Measurements from ENCODE around the gene RASGEF1C.

The RASGEF1C gene

GRCh38 chr5:180081481-180081880 lies 127.5 kb downstream of the RASGEF1C start:
- no peak for DNase-seq (ENCODE audit: low read depth)

DNA sequence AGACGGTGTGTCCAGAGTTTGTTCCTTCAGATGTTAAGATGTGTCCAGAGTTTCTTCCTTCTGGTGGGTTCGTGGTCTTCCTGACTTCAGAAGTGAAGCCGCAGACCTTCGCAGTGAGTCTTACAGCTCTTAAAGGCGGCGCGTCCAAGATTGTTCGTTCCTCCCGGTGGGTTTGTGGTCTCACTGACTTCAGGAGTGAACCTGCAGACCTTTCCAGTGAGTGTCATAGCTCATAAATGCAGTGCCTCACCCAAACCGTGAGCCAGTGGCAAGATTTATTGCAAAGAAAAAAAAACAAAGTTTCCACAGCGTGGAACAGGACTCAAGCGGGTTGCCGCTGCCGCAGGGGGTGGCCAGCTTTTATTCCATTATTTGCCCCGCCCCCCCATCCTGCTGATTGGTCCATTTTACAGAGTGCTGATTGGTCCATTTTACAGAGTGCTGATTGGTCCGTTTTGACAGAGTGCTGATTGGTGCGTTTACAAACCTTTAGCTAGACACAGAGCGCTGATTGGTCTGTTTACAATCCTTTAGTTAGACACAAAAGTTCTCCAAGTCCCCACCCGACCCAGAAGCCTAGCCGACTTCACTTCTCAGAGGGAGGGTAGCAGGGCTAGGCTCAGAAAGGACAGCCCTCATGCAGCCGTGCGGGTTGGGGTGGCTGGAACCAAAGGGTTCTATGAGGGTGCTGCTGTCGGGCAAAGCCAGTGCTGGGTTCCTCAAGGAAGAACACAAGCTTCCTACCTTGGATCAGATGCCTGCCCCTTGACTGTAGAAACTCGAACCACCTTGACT lies 128.3 kb downstream of the RASGEF1C start:
- DNase-seq (ENCODE audit: low read depth) = no peak

DNA sequence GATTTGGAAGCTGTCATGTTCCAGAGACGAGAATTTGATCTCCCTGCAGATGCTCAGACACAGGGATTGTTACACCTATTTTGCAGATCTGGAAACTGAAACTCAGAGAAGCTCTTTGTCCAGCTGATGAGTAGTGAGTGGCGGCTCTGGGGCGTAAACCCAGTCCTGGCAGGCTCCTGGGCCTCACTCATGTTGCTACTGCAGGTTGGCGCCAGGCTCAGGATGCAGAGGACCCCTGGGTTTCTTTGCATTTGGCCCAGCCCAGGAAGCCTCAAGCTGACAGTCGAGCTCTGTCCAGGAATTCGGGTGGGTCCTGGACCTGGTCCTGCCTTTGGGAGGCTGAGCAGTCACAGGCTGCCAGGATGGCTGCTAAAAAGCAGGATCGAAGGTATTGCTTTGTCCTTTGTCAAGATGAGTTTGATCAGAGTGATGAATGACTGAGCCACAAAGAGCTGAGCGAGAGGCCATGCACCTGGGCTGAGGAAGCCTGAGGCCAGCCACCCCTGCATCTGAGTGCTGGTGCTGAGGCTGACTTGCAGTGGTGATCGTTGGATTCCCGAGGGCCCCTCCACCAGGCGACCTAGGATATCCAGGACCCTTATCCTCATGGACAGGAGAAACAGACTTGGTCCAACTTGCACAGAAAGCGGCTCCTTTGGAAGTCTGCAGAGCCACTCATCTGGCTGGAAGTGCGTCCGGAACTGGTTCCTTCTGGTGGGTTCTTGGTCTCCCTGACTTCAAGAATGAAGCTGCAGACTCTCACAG lies 129.1 kb downstream of the RASGEF1C start:
- DNase-seq (ENCODE audit: low read depth) = no peak

- no peak for DNase-seq (ENCODE audit: low read depth)
Measured at GRCh38 chr5:180078348-180078747, 130.7 kb downstream of the RASGEF1C start.

DNA sequence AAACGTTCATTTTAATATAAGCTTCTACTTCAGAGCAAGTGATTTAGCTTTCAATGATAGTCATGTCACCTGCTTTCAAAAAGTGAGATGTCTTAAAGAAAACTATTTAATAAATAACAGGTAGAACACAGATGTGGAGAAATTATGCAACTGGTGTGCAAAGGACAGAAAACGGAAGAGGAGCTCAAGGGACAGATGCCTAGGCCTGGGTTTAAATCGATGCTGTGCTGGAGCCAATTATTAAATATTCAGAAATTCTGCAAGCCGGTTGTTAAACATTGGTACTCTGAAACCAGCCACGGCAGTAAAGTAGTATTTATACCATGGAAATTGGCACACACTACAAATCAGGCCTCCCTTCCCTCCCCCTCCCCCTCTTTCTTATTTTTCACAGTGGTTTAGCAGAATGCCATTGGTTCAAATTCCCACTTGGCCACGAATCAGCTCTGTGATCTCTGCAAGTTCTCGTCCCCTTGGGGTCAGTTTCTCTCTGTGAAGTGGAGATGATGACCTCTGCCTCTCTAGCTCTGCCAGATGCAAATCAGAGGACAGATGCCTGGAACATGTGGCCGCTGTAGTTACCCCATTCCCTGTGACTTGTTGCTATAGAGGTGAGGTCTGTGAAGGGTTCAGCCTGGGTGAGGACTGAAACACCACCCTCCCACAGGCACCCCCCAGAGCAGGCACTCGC lies 131.3 kb downstream of the RASGEF1C start:
- no peak for DNase-seq (ENCODE audit: low read depth)

- no peak for DNase-seq (ENCODE audit: low read depth)
Measured at GRCh38 chr5:180075703-180076102, 133.3 kb downstream of the RASGEF1C start.

- DNase-seq (ENCODE audit: low read depth) = no peak
Measured at GRCh38 chr5:180074462-180074861, 134.5 kb downstream of the RASGEF1C start.

DNA sequence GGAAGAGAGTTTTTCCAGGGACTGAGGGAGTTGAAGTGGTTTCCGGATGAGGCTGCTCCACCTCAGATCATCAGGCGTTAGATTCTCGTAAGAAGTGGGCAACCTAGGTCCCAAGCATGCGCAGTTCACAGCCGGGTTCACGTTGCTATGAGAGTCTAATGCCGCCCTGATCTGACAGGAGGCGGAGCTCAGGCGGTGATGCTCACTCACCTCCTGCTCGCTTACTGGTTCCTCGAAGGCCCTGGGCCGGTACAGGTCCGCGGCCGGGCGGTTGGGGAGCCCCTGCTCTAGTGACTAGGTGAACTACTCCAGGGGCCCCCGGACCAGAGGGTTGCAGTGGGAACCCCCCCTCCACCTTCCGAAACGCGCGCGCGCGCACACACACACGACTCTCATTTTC lies 136.5 kb downstream of the RASGEF1C start:
- DNase-seq (ENCODE audit: low read depth) = no peak

DNA sequence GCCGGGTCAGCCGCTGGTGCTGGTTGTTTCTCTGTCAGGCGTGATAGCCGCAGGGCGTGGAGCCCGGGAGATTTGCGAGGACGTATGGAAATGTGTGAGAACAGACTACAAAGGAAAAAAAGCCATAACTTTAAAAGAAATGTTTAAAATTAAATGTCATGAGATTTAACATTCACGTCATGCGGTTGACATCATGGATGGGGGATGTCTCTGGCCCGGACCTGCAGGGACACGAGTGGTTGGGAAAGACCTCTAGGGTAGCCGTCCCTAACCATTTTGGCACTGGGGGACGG lies 136.8 kb downstream of the RASGEF1C start:
- DNase-seq (ENCODE audit: low read depth) = no peak

- DNase-seq (ENCODE audit: low read depth) = peak; percentile 52
Measured at GRCh38 chr5:180071531-180072255, 137.3 kb downstream of the RASGEF1C start, which contains the start of gene RNF130. TSS of gene RNF130 (minus strand) at chr5:180071759. CDS start at chr5:180071702, 57 bp downstream.

- no peak for DNase-seq (ENCODE audit: low read depth)
Measured at GRCh38 chr5:180070756-180071530, 138.1 kb downstream of the RASGEF1C start.

DNA sequence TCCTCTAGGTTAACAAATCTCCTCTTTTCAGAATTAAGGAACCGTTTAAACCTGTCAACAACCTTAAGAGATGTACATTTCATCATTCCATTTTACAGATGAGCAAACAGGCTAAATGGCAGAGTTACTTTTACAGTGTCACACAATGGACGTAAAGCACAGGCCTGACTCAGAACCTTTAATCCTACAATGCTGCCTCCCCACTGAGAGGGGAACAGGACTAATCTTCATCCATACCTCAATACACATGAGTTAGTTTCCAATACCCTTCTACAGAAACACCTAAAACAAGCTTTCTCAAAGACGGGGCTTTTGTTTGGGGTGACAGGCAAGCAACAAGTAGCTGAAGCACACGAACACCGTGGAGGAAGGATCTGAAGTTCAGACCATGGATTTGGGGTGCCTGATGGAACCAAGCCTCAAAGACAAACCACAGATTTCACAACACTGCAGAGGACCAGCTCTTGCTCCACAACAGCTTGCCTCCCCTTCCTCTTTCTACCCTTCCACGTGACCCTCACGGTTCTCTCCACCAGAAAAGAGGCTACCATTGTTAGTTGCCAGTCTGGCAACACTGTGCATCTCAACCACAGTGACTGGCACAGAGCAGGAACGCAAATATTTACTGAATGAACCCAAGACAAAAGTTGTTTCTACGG lies 139.3 kb downstream of the RASGEF1C start:
- DNase-seq (ENCODE audit: low read depth) = no peak

DNA sequence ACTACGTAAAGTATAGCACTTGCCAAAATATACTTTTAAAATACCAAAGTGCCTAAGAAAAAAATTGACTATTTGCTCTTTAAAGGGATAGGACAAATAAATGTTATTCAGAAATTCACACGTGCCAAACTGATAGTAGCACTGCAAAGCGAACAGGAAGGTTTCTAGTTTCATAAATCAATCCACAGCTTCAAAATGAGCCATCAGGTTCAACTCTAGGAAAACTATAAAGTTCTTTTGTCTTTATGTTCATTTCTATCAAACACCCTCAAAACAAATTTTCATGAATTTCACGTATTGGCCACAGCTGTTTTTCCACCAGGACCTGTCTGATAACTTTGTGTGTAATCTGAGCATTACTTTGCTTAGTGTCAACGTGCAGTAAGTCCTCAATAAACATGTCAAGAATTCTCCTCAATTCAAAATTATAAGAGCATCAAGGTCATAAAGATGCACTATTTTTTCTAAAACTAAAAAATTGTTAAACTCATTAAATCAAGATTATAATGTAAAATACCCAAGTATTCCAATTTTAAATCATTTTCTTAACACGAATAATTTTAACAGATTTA lies 140.4 kb downstream of the RASGEF1C start:
- no peak for DNase-seq (ENCODE audit: low read depth)

DNA sequence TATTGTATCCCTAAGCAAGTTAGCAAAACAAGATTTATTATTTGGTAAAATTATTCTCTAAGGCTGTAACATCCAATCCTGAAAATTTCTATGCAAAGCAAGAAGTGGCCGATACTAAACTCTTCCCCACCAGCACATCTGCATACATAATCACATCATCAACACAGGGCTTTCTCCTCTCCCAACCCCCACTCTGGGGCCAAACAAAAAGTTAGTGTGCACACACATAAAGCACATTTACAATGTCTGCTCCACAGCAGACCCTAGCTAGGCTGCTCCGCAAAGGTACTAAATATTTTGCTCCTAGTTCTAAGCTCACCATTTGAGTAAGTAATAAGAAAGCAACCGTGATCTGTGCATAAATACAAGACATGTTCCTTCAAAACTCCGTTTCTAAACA lies 141.0 kb downstream of the RASGEF1C start:
- DNase-seq (ENCODE audit: low read depth) = no peak

DNA sequence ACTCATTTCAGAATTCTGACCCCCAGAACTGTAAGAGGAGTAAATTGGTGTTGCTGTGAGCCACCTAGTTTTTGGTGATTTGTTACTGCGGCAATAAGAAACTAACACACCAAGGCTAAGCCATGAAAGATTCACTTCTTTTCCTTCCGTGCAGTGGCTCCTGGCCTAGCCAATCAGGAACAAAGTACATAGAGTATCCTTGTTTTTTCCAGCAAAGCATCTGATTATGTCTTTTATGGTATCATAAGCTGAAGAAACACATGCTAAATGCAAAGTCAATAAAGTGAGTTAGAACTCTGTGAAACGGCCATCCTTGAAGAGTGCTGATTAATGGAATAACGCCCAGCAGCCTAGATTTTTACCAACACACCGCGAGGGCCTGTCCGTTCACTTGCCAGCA lies 148.8 kb downstream of the RASGEF1C start:
- DNase-seq (ENCODE audit: low read depth) = no peak

GRCh38 chr5:180059326-180059725 lies 149.7 kb downstream of the RASGEF1C start:
- no peak for DNase-seq (ENCODE audit: low read depth)

DNA sequence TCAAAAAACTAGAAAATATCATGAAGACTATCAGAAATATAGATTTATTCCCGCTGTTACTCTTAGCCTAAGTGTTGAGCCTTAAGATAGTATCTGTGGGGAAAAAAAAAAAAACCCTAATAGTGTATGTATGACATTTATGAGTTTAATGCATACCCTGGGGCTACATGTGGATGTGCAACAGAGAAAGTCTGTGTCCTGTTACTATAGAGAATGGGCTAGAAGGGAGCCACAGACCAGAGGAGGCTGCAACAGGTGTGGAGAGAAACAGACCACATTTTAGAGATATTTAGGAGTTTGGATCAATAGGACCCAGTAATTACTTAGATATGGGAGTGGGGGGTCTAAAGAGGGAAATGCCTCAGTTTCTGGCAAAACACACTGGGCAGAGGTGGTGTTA lies 152.9 kb downstream of the RASGEF1C start:
- no peak for DNase-seq (ENCODE audit: low read depth)

DNA sequence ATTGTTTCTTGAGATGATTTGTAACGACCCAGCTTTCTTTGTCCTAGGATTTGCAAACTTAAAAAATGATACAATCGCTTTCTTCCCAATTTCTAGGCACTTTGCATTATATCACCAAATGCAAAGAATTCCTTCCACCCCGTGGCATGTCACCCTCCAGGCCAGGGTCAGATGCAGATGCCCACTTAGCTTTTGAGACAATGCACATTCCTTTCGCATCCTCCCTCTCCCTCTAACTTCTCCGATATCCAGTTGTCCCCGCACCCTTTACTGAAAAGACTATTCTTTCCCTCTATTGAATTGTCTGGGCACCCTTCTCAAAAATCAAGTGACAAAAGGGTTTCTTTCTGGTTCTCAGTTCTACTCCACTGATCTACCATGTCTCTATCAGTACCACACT lies 154.8 kb downstream of the RASGEF1C start:
- no peak for DNase-seq (ENCODE audit: low read depth)

DNA sequence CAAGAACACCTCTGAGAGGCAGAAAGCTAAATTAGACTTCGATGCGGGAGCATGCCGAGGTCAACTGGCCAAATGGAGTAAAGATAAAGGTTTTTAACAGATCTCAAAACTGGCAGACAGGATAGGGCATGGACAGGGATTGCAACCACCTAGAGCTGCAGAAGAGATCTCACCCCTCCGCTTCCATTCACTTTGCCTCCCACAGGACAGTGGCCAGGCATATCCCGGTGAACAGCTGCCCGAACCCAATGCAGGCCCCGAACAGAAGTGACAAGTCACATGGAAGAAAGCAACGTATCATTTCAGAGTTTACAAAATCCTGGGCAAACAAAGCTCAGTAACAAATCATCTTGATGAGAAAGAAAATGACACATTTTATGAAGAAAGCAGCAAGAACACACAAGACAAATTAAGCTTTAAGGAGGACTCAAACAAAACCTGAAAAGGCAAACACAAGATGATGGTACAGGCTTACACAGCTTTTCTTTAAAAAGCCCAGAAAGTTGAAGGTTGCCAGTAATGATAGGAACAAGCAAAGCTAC lies 155.9 kb downstream of the RASGEF1C start:
- DNase-seq (ENCODE audit: low read depth) = no peak

DNA sequence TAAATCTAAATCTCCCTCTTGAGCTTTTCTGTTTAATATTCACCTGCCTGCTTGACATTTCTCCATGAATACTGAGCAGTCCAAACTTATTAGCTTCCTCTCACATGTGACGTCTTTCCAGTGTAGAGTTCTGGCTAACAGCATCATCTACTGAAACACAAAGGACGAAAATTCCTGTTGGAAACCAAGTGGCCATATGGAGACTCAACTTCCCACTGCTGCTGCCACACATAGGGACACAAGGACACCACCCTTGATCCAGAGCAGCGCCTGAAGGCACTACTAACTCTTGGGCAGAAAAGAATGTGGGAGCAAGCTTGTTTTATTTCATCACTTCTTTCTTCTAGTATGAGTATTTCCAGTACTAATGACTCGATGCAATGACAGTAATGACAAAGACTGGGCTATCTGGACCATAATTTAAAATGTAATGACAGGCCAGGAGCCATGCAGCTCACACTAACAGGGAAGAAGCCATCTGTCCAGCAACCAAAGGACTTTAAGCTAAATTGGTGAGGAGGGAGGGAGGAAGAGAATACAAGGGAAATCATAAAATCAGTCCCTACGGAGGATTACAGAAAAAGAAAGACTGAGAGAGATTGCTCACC lies 156.7 kb downstream of the RASGEF1C start:
- DNase-seq (ENCODE audit: low read depth) = no peak

Measured in GM04503 (cell line).